Measurements from ENCODE around the gene MYL6B. TPM values are rescaled to one million over a fixed set of nuclear protein-coding genes. Genes with fewer than 3 reads are reported as not detected.
"Not testable (repeated sequence)": the region's sequence is repeated elsewhere in the genome, so short reads cannot be mapped to it uniquely, and the experiment has no call there.

The MYL6B gene
- total RNA-seq, 2 donors from 2014 or later = 5.4 to 9.0 TPM

GRCh38 chr12:56188778-56189098 is 36.4 kb downstream of the MYL6B start:
- no peaks in the 10 kb centered on the region for H3K9me3 ChIP-seq (ENCODE audit: control insufficient read depth, low read length, poor library complexity, severe bottlenecking)
- Mint-ChIP-seq H3K4me3 (peak overlapping the region; percentile 99), H3K27me3 (peaks cover 4% of the 10 kb centered on the region), H3K27ac (peak overlapping the region; percentile 95), H3K36me3 (ENCODE audit: low read depth) (peaks cover 8% of the 10 kb centered on the region), H3K4me1 (peaks cover 46% of the 10 kb centered on the region)
- ATAC-seq (peak; percentile 6), DNase-seq (peak in 1 of 3 donors; percentile 10)

- H3K27me3 Mint-ChIP-seq = peaks cover 4% of the 10 kb centered on the region
- DNase-seq (peak; percentile 81 to 91 (median 87)), ATAC-seq (peak; percentile 87)
- H3K4me1 Mint-ChIP-seq = peaks cover 48% of the 10 kb centered on the region
- H3K27ac Mint-ChIP-seq = peak within 1 kb of the TSS; percentile 100
- H3K4me3 Mint-ChIP-seq = peak within 1 kb of the TSS; percentile 99
- no peaks in the 10 kb centered on the region for H3K9me3 ChIP-seq (ENCODE audit: control insufficient read depth, low read length, poor library complexity, severe bottlenecking)
- H3K36me3 Mint-ChIP-seq (ENCODE audit: low read depth) = peaks cover 11% of the 10 kb centered on the region
These were observed 36.9 kb downstream of the MYL6B start, which contains the start of gene SMARCC2 for GRCh38 chr12:56189099-56189917. TSS of gene SMARCC2 (minus strand) at chr12:56189483. CDS start at chr12:56189461, 22 bp downstream.

- Mint-ChIP-seq H3K27ac (peak overlapping the region; percentile 100), H3K27me3 (peaks cover 4% of the 10 kb centered on the region), H3K4me1 (peaks cover 52% of the 10 kb centered on the region), H3K4me3 (peak overlapping the region; percentile 99), H3K36me3 (ENCODE audit: low read depth) (peaks cover 15% of the 10 kb centered on the region)
- peak; percentile 32 for ATAC-seq
- DNase-seq = peak; percentile 41 to 61 (median 59)
- no peaks in the 10 kb centered on the region for H3K9me3 ChIP-seq (ENCODE audit: control insufficient read depth, low read length, poor library complexity, severe bottlenecking)
These were observed 37.7 kb downstream of the MYL6B start for GRCh38 chr12:56189918-56190694.

- Mint-ChIP-seq H3K27ac (peak overlapping the region; percentile 100), H3K4me1 (peaks cover 50% of the 10 kb centered on the region), H3K4me3 (peak overlapping the region; percentile 99), H3K36me3 (ENCODE audit: low read depth) (peaks cover 15% of the 10 kb centered on the region), H3K27me3 (peaks cover 4% of the 10 kb centered on the region)
- H3K9me3 ChIP-seq (ENCODE audit: control insufficient read depth, low read length, poor library complexity, severe bottlenecking) = no peaks in the 10 kb centered on the region
- no peak for ATAC-seq
- no peak for DNase-seq
These were observed 38.3 kb downstream of the MYL6B start for GRCh38 chr12:56190695-56191155.

GRCh38 chr12:56192582-56192981 is 40.2 kb downstream of the MYL6B start:
- Mint-ChIP-seq H3K4me3 (peak overlapping the region; percentile 61), H3K36me3 (ENCODE audit: low read depth) (peaks cover 13% of the 10 kb centered on the region), H3K27me3 (peaks cover 4% of the 10 kb centered on the region), H3K27ac (peak overlapping the region; percentile 79), H3K4me1 (peaks cover 39% of the 10 kb centered on the region)
- ATAC-seq (no peak), DNase-seq (no peak)
- H3K9me3 ChIP-seq (ENCODE audit: control insufficient read depth, low read length, poor library complexity, severe bottlenecking) = no peaks in the 10 kb centered on the region

- H3K4me3 Mint-ChIP-seq = peak overlapping the region; percentile 4
- no peaks in the 10 kb centered on the region for H3K9me3 ChIP-seq (ENCODE audit: control insufficient read depth, low read length, poor library complexity, severe bottlenecking)
- peaks cover 13% of the 10 kb centered on the region for H3K36me3 Mint-ChIP-seq (ENCODE audit: low read depth)
- peaks cover 34% of the 10 kb centered on the region for H3K4me1 Mint-ChIP-seq
- DNase-seq = peak; percentile 25 to 62 (median 34)
- H3K27me3 Mint-ChIP-seq = peaks cover 4% of the 10 kb centered on the region
- no peak for ATAC-seq
- H3K27ac Mint-ChIP-seq = peak overlapping the region; percentile 79
These were observed 40.7 kb downstream of the MYL6B start for GRCh38 chr12:56193025-56193578.

GRCh38 chr12:56196818-56197550 is 44.6 kb downstream of the MYL6B start:
- not testable (repeated sequence) for H3K27ac Mint-ChIP-seq; H3K36me3 Mint-ChIP-seq (ENCODE audit: low read depth); ATAC-seq; H3K27me3 Mint-ChIP-seq; H3K4me3 Mint-ChIP-seq; DNase-seq; H3K9me3 ChIP-seq (ENCODE audit: control insufficient read depth, low read length, poor library complexity, severe bottlenecking)
- H3K4me1 Mint-ChIP-seq = peaks cover 16% of the 10 kb centered on the region

- H3K36me3 Mint-ChIP-seq (ENCODE audit: low read depth) = peaks cover 7% of the 10 kb centered on the region
- H3K4me3 Mint-ChIP-seq = no peak overlapping the region
- no peaks in the 10 kb centered on the region for H3K9me3 ChIP-seq (ENCODE audit: control insufficient read depth, low read length, poor library complexity, severe bottlenecking)
- no peaks in the 10 kb centered on the region for H3K27me3 Mint-ChIP-seq
- H3K4me1 Mint-ChIP-seq = peaks cover 13% of the 10 kb centered on the region
- DNase-seq (no peak), ATAC-seq (no peak)
- H3K27ac Mint-ChIP-seq = peak overlapping the region; percentile 72
These were observed 45.7 kb downstream of the MYL6B start for GRCh38 chr12:56197921-56198635.

- ATAC-seq (no peak), DNase-seq (no peak)
- Mint-ChIP-seq H3K4me3 (no peak overlapping the region), H3K27me3 (no peaks in the 10 kb centered on the region), H3K36me3 (ENCODE audit: low read depth) (peaks cover 7% of the 10 kb centered on the region), H3K27ac (peak overlapping the region; percentile 72), H3K4me1 (peaks cover 8% of the 10 kb centered on the region)
- H3K9me3 ChIP-seq (ENCODE audit: control insufficient read depth, low read length, poor library complexity, severe bottlenecking) = no peaks in the 10 kb centered on the region
These were observed 46.4 kb downstream of the MYL6B start for GRCh38 chr12:56198836-56199235.

- no peaks in the 10 kb centered on the region for H3K27me3 Mint-ChIP-seq
These were observed 50.0 kb downstream of the MYL6B start for GRCh38 chr12:56202366-56202765.

GRCh38 chr12:56202838-56203237 is 50.5 kb downstream of the MYL6B start:
- Mint-ChIP-seq H3K27me3 (no peaks in the 10 kb centered on the region), H3K4me3 (no peak overlapping the region), H3K4me1 (peaks cover 13% of the 10 kb centered on the region), H3K36me3 (ENCODE audit: low read depth) (peaks cover 8% of the 10 kb centered on the region), H3K27ac (no peak overlapping the region)
- ATAC-seq (no peak), DNase-seq (no peak)
- no peaks in the 10 kb centered on the region for H3K9me3 ChIP-seq (ENCODE audit: control insufficient read depth, low read length, poor library complexity, severe bottlenecking)

More at GRCh38 chr12:56202366-56202765, 50.0 kb downstream of the MYL6B start:
- Mint-ChIP-seq H3K4me1 (peaks cover 11% of the 10 kb centered on the region), H3K36me3 (ENCODE audit: low read depth) (peaks cover 6% of the 10 kb centered on the region), H3K4me3 (no peak overlapping the region), H3K27ac (no peak overlapping the region)
- ATAC-seq (no peak), DNase-seq (no peak)
- H3K9me3 ChIP-seq (ENCODE audit: control insufficient read depth, low read length, poor library complexity, severe bottlenecking) = no peaks in the 10 kb centered on the region

GRCh38 chr12:56204275-56204674 is 51.9 kb downstream of the MYL6B start:
- H3K4me1 Mint-ChIP-seq = peaks cover 13% of the 10 kb centered on the region
- no peak overlapping the region for H3K4me3 Mint-ChIP-seq
- DNase-seq = no peak
- no peaks in the 10 kb centered on the region for H3K9me3 ChIP-seq (ENCODE audit: control insufficient read depth, low read length, poor library complexity, severe bottlenecking)
- no peaks in the 10 kb centered on the region for H3K27me3 Mint-ChIP-seq
- no peak for ATAC-seq
- peak overlapping the region; percentile 41 for H3K27ac Mint-ChIP-seq
- H3K36me3 Mint-ChIP-seq (ENCODE audit: low read depth) = peaks cover 8% of the 10 kb centered on the region

Data from T-helper 17 cell (primary cell).